Dendritic cell treated with granulocyte-macrophage colony-stimulating factor and Interleukin-4, amounts not matched to agents 40 ng/mL and 50 ng/mL, for 4 days (primary cell): ENCODE measurements around the gene CAT.
A peak's percentile ranks its signal among the peaks of the same experiment; 100 is the strongest.

Experiments used
- H3K27ac Mint-ChIP-seq: one replicate; pipeline ENCODE4 v1.8.0; 2022; ENCODE audit warnings: mild to moderate bottlenecking, mixed read lengths
- H3K27me3 Mint-ChIP-seq: one replicate; pipeline ENCODE4 v1.8.0; 2022; ENCODE audit warnings: mild to moderate bottlenecking, mixed read lengths
- H3K36me3 Mint-ChIP-seq: one replicate; pipeline ENCODE4 v1.8.0; 2022; ENCODE audit warnings: low read depth, mixed read lengths
- H3K4me1 Mint-ChIP-seq: one replicate; pipeline ENCODE4 v1.8.0; 2022; ENCODE audit warnings: low read depth, mixed read lengths
- H3K4me3 Mint-ChIP-seq: one replicate; pipeline ENCODE4 v1.8.0; 2022; ENCODE audit warnings: mild to moderate bottlenecking, moderate library complexity, mixed read lengths
- H3K9me3 Mint-ChIP-seq: one replicate; pipeline ENCODE4 v1.8.0; 2022; ENCODE audit warnings: mixed read lengths
- intact Hi-C: fragments of 100-400 bp; cut with micrococcal nuclease; formaldehyde crosslinking; loops from one replicate; pipeline ENCODE4 v1.15.0; 2022

The CAT gene

GRCh38 chr11:34438529-34439507, at the start of gene CAT:
CAT (plus strand) TSS chr11:34438934; CDS start chr11:34439014, 80 bp downstream.
- peak within 1 kb of the TSS; percentile 91 for H3K4me3 Mint-ChIP-seq
- no peaks in the 10 kb centered on the region for H3K27me3 Mint-ChIP-seq
- no peaks in the 10 kb centered on the region for H3K9me3 Mint-ChIP-seq
- peaks cover 41% of the 10 kb centered on the region for H3K4me1 Mint-ChIP-seq
- peaks cover 17% of the 10 kb centered on the region for H3K36me3 Mint-ChIP-seq
- H3K27ac Mint-ChIP-seq: peak within 1 kb of the TSS; percentile 97
- intact Hi-C loops: loop anchor here (2.0 kb wide), 1 partner anchor 34 kb away; no protein-coding TSS in a partner anchor

DNA sequence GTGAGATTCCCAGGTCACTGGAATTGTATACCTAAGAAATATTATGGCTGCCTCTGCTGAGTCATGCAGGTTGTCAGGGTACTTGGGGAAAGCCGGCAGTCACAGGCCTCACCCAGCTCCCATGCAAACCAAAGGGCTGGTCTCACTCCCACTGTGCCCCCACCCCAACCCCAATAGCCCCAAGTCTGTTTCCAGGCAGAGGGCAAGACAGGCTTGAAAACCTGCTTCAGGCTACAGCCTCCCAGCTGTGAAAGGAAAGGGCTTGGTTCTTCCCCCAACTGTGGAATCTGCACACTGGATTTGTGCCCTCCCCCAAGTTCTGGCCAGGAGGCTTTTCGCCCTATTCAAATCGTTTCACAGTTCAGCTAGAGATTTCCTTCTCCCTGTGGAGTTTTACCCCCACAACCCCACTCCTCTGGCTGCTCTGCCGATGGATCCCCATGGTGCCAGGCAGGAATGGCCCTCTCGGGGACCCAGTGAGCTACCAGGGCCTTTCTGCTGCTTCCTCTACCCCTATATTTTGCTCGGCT, 43.9 kb upstream of the CAT start:
- intact Hi-C loops: no loop called here
- Mint-ChIP-seq H3K36me3 (no peaks in the 10 kb centered on the region), H3K9me3 (peaks cover 24% of the 10 kb centered on the region), H3K4me1 (peaks cover 10% of the 10 kb centered on the region), H3K27ac (no peak overlapping the region), H3K4me3 (no peak overlapping the region), H3K27me3 (no peaks in the 10 kb centered on the region)

DNA sequence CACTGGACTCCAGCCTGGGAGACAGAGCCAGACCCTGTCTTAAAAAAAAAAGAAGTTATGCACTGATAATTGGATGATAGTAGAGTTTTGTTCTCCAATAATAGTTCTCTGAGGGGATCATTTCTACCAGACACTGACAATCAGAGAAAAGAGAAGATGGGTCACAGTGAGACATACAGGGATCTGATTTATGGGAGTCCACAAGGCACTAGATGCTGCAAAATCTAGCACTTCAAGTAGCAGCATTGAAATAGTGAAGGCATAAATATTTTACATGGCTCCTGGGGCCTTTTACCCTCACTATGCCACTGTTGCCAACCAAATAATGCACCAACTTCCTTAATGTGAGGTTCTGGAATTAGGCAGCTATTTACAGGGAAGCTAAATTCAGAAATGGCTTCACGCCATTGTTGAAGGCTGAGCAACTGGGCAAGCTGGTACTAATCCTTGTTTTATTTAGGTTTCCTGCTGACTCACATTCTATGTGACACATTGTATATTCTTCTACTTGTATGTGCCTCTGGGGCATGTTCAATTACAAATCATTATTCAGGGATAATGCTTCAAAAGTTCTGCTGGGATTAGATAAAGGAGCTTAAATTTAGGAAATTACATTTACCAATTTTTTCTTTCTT, 42.7 kb upstream of the CAT start:
- Mint-ChIP-seq H3K4me3 (no peak overlapping the region), H3K27ac (no peak overlapping the region), H3K4me1 (peaks cover 10% of the 10 kb centered on the region), H3K36me3 (no peaks in the 10 kb centered on the region), H3K9me3 (peaks cover 24% of the 10 kb centered on the region), H3K27me3 (no peaks in the 10 kb centered on the region)
- intact Hi-C loops: no loop called here

- no peaks in the 10 kb centered on the region for H3K27me3 Mint-ChIP-seq
- no peak overlapping the region for H3K4me3 Mint-ChIP-seq
These were observed 41.6 kb upstream of the CAT start for GRCh38 chr11:34397120-34397519.

GRCh38 chr11:34397811-34398210, 40.9 kb upstream of the CAT start:
- no peak overlapping the region for H3K4me3 Mint-ChIP-seq
- intact Hi-C loops: no loop called here
- H3K27ac Mint-ChIP-seq: no peak overlapping the region
- peaks cover 17% of the 10 kb centered on the region for H3K9me3 Mint-ChIP-seq
- H3K4me1 Mint-ChIP-seq: peaks cover 10% of the 10 kb centered on the region
- no peaks in the 10 kb centered on the region for H3K27me3 Mint-ChIP-seq
- no peaks in the 10 kb centered on the region for H3K36me3 Mint-ChIP-seq

More at GRCh38 chr11:34397120-34397519, 41.6 kb upstream of the CAT start:
- Mint-ChIP-seq H3K27ac (no peak overlapping the region), H3K4me1 (peaks cover 10% of the 10 kb centered on the region), H3K9me3 (peaks cover 24% of the 10 kb centered on the region), H3K36me3 (no peaks in the 10 kb centered on the region)
- intact Hi-C loops: no loop called here

GRCh38 chr11:34403431-34403830, 35.3 kb upstream of the CAT start:
- H3K36me3 Mint-ChIP-seq: no peaks in the 10 kb centered on the region
- peaks cover 14% of the 10 kb centered on the region for H3K4me1 Mint-ChIP-seq
- no peak overlapping the region for H3K4me3 Mint-ChIP-seq
- no peak overlapping the region for H3K27ac Mint-ChIP-seq
- intact Hi-C loops: no loop called here
- H3K27me3 Mint-ChIP-seq: peaks cover 2% of the 10 kb centered on the region
- no peaks in the 10 kb centered on the region for H3K9me3 Mint-ChIP-seq

DNA sequence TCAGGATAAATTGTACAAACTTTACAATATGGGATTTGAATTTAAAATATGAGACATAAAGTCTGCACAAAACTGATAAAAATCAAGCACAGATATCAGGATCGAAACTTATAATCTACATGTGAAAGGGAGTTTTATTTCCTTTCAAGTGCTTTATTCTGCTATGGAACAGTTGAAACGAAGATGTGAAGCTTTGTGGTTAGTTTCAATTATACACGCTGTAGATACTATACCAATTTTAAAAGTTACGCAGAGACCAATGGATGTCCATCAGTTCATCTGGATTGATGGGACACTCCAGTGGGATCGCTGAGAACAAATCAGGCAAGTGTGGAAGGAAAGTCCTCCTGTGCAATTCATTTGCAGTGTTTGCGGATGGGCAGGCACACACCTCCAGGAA, 34.5 kb upstream of the CAT start:
- H3K4me1 Mint-ChIP-seq: peaks cover 20% of the 10 kb centered on the region
- H3K9me3 Mint-ChIP-seq: no peaks in the 10 kb centered on the region
- no peak overlapping the region for H3K4me3 Mint-ChIP-seq
- no peak overlapping the region for H3K27ac Mint-ChIP-seq
- no peaks in the 10 kb centered on the region for H3K36me3 Mint-ChIP-seq
- H3K27me3 Mint-ChIP-seq: peaks cover 2% of the 10 kb centered on the region
- intact Hi-C loops: loop anchor here (2.0 kb wide), 1 partner anchor 35 kb away; the partner anchor contains the start of gene CAT

DNA sequence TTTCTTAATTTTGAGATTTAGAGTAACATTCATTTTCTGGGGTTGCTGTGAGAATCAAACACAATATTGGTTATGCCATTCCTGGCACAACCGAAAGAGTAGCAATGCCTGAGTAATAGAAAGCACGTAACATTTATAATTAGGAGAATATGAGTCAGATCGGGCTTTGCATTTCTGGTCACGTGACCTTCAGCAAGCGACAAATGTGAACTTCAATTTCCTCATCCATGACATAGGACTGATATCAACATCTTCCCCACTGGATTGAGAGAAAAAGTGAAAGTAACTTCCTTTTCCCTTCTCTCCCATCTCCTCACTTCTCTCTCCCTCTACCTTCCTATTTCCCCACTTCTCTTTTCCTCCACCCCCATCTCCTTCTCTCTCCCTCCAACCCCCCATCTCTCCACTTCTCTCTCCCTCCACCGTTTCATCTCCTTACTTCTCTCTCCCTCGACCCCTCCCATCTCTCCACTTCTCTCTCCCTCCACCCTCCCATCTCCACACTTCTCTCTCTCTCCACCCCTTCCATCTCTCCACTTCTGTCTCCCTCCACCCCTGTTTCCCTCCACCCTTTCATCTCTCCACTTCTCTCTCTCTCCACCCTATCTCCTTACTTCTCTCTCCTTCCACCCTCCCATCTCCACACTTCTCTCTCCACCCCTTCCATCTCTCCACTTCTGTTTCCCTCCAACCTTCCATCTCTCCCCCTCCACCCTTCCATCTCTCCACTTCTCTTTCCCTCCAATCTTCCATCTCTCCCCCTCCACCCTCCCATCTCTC, 33.5 kb upstream of the CAT start:
- H3K27ac Mint-ChIP-seq: peak overlapping the region; percentile 74
- peaks cover 2% of the 10 kb centered on the region for H3K27me3 Mint-ChIP-seq

DNA sequence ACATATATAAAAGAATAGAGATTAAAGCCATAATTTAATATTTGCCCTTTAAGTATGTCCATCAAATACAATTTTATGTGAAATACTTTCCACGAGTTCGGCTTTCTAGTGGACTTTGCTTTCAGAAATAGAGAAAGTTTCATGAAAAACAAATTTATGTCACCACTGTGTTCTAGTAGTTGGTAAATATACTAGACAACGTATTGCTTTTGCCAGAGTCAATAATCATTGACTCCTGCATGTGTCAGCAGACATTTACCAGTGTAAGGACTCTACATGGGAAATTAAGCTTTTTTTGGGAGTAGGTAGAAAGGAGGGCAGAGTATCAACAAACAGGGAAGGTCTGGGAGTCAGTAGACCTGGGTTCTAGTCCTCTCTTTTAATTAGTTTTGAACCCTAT, 32.3 kb upstream of the CAT start:
- intact Hi-C loops: no loop called here
- H3K27me3 Mint-ChIP-seq: peaks cover 2% of the 10 kb centered on the region
- H3K4me3 Mint-ChIP-seq: no peak overlapping the region
- H3K4me1 Mint-ChIP-seq: peaks cover 20% of the 10 kb centered on the region
- H3K27ac Mint-ChIP-seq: no peak overlapping the region
- H3K36me3 Mint-ChIP-seq: no peaks in the 10 kb centered on the region
- H3K9me3 Mint-ChIP-seq: no peaks in the 10 kb centered on the region

More for the DNA sequence above, 33.5 kb upstream of the CAT start:
- Mint-ChIP-seq H3K36me3 (no peaks in the 10 kb centered on the region), H3K4me1 (peaks cover 20% of the 10 kb centered on the region), H3K9me3 (no peaks in the 10 kb centered on the region), H3K4me3 (peak overlapping the region; percentile 76)
- intact Hi-C loops: loop anchor here (2.0 kb wide), 1 partner anchor 34 kb away; the partner anchor contains the start of gene CAT

DNA sequence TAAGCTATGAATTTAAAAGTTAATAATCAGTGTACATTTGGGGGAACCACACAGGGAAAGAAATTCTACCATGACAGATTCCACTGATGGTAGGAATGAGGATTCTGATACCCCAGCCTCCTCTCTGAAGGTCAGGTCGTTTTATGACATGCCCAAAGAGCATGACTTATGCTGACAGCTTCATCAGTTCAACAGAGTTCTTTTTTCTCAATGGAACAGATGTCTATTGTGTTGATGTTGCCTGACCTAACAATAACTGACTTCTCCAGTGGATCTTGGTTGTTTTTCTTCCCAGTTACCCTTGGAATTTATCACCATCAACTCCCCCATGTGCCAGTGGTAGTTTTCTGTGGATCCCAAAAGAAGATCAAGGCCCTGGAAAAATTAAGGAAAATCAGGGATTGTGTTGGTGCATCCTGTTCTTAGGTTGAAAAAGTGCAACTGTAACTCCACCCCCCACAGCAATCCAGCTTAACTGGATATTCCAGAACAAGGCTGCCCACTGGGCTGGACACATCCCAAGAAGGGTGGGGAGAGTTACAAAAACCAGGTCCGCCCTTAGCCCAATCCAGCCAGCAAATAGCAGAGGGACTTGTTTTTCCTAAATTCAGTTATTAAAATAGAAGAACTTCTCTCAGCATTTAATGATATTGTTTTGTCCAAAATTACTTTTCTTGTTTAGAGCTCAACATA, 31.5 kb upstream of the CAT start:
- Mint-ChIP-seq H3K9me3 (no peaks in the 10 kb centered on the region), H3K27me3 (peaks cover 2% of the 10 kb centered on the region), H3K27ac (no peak overlapping the region), H3K4me1 (peaks cover 20% of the 10 kb centered on the region), H3K4me3 (no peak overlapping the region), H3K36me3 (no peaks in the 10 kb centered on the region)
- intact Hi-C loops: no loop called here

GRCh38 chr11:34408580-34409172, 30.1 kb upstream of the CAT start:
- Mint-ChIP-seq H3K27ac (no peak overlapping the region), H3K4me3 (no peak overlapping the region), H3K9me3 (peaks cover 12% of the 10 kb centered on the region), H3K36me3 (no peaks in the 10 kb centered on the region), H3K4me1 (peaks cover 20% of the 10 kb centered on the region), H3K27me3 (peaks cover 2% of the 10 kb centered on the region)
- intact Hi-C loops: no loop called here

- intact Hi-C loops: no loop called here
- no peaks in the 10 kb centered on the region for H3K36me3 Mint-ChIP-seq
- H3K9me3 Mint-ChIP-seq: peaks cover 17% of the 10 kb centered on the region
- no peaks in the 10 kb centered on the region for H3K27me3 Mint-ChIP-seq
- peaks cover 9% of the 10 kb centered on the region for H3K4me1 Mint-ChIP-seq
- H3K4me3 Mint-ChIP-seq: no peak overlapping the region
- no peak overlapping the region for H3K27ac Mint-ChIP-seq
These were observed 27.6 kb upstream of the CAT start for GRCh38 chr11:34411111-34411510.

DNA sequence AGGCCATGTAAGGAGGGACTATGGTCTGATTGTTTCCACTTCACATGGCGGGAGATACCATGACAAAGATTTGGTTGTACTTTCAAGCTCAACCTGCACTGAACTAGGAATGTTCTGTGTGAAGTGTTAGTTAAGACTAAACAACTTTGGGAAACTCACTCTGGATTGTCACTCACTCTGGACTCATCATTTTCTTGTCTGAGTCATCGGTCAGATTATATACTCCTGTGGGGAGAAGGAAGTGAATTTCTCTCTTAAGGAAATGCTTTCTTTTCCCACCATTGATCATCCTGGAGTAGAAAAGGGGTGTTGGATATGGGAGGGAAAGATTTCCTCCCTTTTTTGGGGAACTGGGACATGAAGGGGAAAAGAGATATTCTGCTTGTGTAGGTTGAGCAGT, 26.9 kb upstream of the CAT start:
- Mint-ChIP-seq H3K36me3 (no peaks in the 10 kb centered on the region), H3K27ac (no peak overlapping the region), H3K4me3 (no peak overlapping the region), H3K27me3 (no peaks in the 10 kb centered on the region), H3K9me3 (peaks cover 17% of the 10 kb centered on the region), H3K4me1 (peaks cover 16% of the 10 kb centered on the region)
- intact Hi-C loops: no loop called here
